A549 (cell line): ENCODE measurements around the gene SSUH2.

ENCODE experiments used
- CBX2 ChIP-seq: fragments of 200-600 bp; sonication (generic); IDR thresholded peaks from 2 replicates; pipeline ENCODE4 v1.6.1; 2016; ENCODE audit warnings: low read depth, mild to moderate bottlenecking, borderline replicate concordance
- CBX8 ChIP-seq: fragments of 200-600 bp; sonication (generic); IDR thresholded peaks from 2 replicates; pipeline ENCODE4 v1.6.1; 2016
- CHD2 ChIP-seq: fragments of 150-350 bp; IDR thresholded peaks from 2 replicates; pipeline ENCODE4 v1.6.1; 2014; ENCODE audit warnings: low read length; ENCODE audit not compliant: partially characterized antibody
- EP300 ChIP-seq, 2 experiments: fragments of >200 bp; sonication (Bioruptor Twin); formaldehyde crosslinking; IDR thresholded peaks; 2 replicates in 1 of 2; 3 replicates in 1 of 2; pipeline ENCODE4 v1.6.1; 2016 to 2017
- JUN ChIP-seq, 2 experiments: fragments of >200 bp; sonication (Bioruptor Twin); formaldehyde crosslinking; IDR thresholded peaks; 2 replicates in 1 of 2; 3 replicates in 1 of 2; pipeline ENCODE4 v1.6.1; 2016 to 2017
- NR3C1 ChIP-seq: fragments of >200 bp; sonication (Bioruptor Twin); formaldehyde crosslinking; IDR thresholded peaks from 3 replicates; pipeline ENCODE4 v1.6.1; 2017
- POLR2A ChIP-seq: IDR thresholded peaks from 2 replicates; pipeline ENCODE4 v1.6.1; 2012; ENCODE audit warnings: mild to moderate bottlenecking, low read length
- RFX5 ChIP-seq: fragments of 450-650 bp; IDR thresholded peaks from 2 replicates; pipeline ENCODE4 v1.7.1; 2014; ENCODE audit warnings: antibody characterized with exemption, mild to moderate bottlenecking, moderate library complexity
- SMC3 ChIP-seq: fragments of >200 bp; sonication (Bioruptor Twin); formaldehyde crosslinking; IDR thresholded peaks from 3 replicates; pipeline ENCODE4 v1.6.1; 2018; ENCODE audit warnings: inconsistent platforms
- TF ChIP-seq, protein P1 (sequence below): fragments of >200 bp; sonication (Bioruptor Twin); formaldehyde crosslinking; IDR thresholded peaks from 3 replicates; pipeline ENCODE4 v1.5.1; 2016
- TF ChIP-seq, protein P2 (sequence below): IDR thresholded peaks from 2 replicates; pipeline ENCODE4 v1.6.1; 2012

DNA sequence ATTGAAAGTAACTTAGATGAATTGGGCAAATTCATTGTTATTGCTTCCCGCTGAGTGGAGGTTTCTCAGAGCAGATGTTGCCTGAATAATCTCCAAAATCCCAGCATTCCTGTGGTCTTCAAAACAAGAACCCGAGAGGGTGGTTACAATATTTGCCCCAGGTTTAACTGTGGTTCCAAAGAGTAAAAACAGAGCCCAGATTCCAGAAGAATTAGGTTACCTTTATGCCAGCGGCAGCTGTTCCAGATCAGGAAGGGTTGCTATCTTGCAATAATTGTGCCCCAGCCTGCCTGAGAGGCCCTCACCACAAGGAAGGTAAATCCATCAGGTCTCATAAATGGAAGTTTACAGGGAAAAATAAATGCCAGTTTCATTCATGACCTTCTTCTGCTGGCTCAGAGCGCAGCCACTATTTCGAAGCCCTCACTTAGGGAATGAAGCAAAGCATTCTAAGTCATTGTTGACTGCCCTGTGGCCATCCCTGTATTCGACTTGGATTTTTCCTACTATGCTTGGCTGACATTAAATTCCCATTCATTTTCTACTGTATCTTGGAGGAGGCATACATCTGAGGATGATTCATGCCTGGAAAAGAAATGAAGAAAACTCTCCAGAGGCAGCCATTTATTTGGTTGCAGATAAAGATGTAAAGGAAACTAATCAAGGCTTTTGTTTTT is 54.6 kb downstream of the SSUH2 start:
- TF ChIP-seq, protein P1, sequence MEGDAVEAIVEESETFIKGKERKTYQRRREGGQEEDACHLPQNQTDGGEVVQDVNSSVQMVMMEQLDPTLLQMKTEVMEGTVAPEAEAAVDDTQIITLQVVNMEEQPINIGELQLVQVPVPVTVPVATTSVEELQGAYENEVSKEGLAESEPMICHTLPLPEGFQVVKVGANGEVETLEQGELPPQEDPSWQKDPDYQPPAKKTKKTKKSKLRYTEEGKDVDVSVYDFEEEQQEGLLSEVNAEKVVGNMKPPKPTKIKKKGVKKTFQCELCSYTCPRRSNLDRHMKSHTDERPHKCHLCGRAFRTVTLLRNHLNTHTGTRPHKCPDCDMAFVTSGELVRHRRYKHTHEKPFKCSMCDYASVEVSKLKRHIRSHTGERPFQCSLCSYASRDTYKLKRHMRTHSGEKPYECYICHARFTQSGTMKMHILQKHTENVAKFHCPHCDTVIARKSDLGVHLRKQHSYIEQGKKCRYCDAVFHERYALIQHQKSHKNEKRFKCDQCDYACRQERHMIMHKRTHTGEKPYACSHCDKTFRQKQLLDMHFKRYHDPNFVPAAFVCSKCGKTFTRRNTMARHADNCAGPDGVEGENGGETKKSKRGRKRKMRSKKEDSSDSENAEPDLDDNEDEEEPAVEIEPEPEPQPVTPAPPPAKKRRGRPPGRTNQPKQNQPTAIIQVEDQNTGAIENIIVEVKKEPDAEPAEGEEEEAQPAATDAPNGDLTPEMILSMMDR, result no peak
- TF ChIP-seq JUN (IDR thresholded peaks at IDR 0.05) (no peak), RFX5 (no peak), CBX2 (no peak), CHD2 (no peak), NR3C1 (no peak), SMC3 (no peak), POLR2A (no peak), CBX8 (no peak), EP300 (IDR thresholded peaks at IDR 0.05) (no peak)
- TF ChIP-seq, protein P2, sequence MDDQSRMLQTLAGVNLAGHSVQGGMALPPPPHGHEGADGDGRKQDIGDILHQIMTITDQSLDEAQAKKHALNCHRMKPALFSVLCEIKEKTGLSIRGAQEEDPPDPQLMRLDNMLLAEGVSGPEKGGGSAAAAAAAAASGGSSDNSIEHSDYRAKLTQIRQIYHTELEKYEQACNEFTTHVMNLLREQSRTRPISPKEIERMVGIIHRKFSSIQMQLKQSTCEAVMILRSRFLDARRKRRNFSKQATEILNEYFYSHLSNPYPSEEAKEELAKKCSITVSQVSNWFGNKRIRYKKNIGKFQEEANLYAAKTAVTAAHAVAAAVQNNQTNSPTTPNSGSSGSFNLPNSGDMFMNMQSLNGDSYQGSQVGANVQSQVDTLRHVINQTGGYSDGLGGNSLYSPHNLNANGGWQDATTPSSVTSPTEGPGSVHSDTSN, result no peak
